Pancreas (tissue), 10 donors: ENCODE measurements around the gene PRORP. TPM values are rescaled to one million over a fixed set of nuclear protein-coding genes. Genes with fewer than 3 reads are reported as not detected.

ENCODE experiments used
- ATAC-seq, 4 donors: fragments of 200-7000 bp; cut with Tn5 transposase; one replicate each; pipeline versions ENCODE4 v1.8.0 to v1.9.1; 2020; ENCODE audit warnings: mild to moderate bottlenecking in 4 of 4, moderate library complexity in 4 of 4
- DNase-seq, 6 donors: peaks; one replicate each; pipeline ENCODE4 v3.0.0-alpha.2; 2020
- FAIRE-seq: peaks from 2 replicates; lab custom pipeline; 2012; peaks lifted over from hg19 to GRCh38; lab: Jason Lieb, UNC
- H3K27ac ChIP-seq, 4 donors: fragments of 200-600 bp; sonication (generic); 1 replicate in 3 of 4; 2 replicates in 1 of 4; pipeline versions ENCODE4 v1.5.0 to v1.8.0; 2020
- H3K27me3 ChIP-seq, 4 donors: fragments of 200-600 bp; one replicate each; pipeline ENCODE4 v1.8.0; 2021
- H3K36me3 ChIP-seq, 3 donors: fragments of 200-600 bp; sonication (generic) in 1 of 3; one replicate each; pipeline versions ENCODE4 v1.5.0 to v1.8.0; 2020 to 2021
- H3K4me1 ChIP-seq, 3 donors: fragments of 200-600 bp; one replicate each; pipeline ENCODE4 v1.8.0; 2021
- H3K4me3 ChIP-seq, 4 donors: fragments of 200-600 bp; sonication (generic) in 2 of 4; one replicate each; pipeline versions ENCODE4 v1.5.0 to v1.8.0; 2020 to 2021
- H3K9me3 ChIP-seq, 4 donors: fragments of 200-600 bp; one replicate each; pipeline ENCODE4 v1.8.0; 2021
- WGBS, 2 donors: extraction: QIAGEN DNeasy Blood & Tissue Kit; methylation state at CpG; one replicate each; pipeline ENCODE4 v1.1.7; 2013; 5-methylcytosine and 5-hydroxymethylcytosine counted together
- intact Hi-C, 3 donors: fragments of 100-400 bp; cut with DNase I; formaldehyde crosslinking; loops; one replicate each; pipeline versions ENCODE4 v1.11.1 to v1.14.2; 2022
- polyA plus RNA-seq, 2 donors: library from polyadenylated mRNA; stranded (reverse); fragments of 200-250 nt; gene quantifications; one replicate each; pipeline ENCODE4 v1.2.3, GENCODE V29; 2013
- total RNA-seq, 6 donors: library from RNA; stranded (reverse); fragmentation: NEBNext Ultra II Directional in 4 of 6; extraction: Animal tissue kit (Norgen Biotek cat#: 25700) in 4 of 6; gene quantifications; one replicate each; pipeline versions ENCODE4 v1.2.1 to v1.2.4, GENCODE V29; 2021 to 2023
- TF ChIP-seq, protein P1 (sequence below), 4 donors: fragments of 200-600 bp; sonication (generic) in 3 of 4; IDR thresholded peaks; one replicate each; pipeline versions ENCODE4 v1.5.0 to v1.8.0; 2021; ENCODE audit warnings: antibody characterized with exemption in 4 of 4
- donor health status: healthy with polysubstance abuse.
- donor health status: DM: no; HTN: no; CAD: no; lungs with moderate emphysema.
- donor health status: DM: no; HTN: no; CAD: no.
- donor health status: control.
- donor health status: control.
- donor health status: Bipolar disorder and iron deficiency.
- donor health status: DM: yes; HTN: yes; CAD: no.
- donor health status: DM: no; HTN: no; CAD: no.
- donor health status: DM: no; HTN: no; CAD: no.
- donor health status: DM: yes; HTN: yes; CAD: no.

PRORP gene
- total and polyA plus RNA-seq, 8 donors, result 3.5 to 14.2 (median 6.4) TPM

DNA sequence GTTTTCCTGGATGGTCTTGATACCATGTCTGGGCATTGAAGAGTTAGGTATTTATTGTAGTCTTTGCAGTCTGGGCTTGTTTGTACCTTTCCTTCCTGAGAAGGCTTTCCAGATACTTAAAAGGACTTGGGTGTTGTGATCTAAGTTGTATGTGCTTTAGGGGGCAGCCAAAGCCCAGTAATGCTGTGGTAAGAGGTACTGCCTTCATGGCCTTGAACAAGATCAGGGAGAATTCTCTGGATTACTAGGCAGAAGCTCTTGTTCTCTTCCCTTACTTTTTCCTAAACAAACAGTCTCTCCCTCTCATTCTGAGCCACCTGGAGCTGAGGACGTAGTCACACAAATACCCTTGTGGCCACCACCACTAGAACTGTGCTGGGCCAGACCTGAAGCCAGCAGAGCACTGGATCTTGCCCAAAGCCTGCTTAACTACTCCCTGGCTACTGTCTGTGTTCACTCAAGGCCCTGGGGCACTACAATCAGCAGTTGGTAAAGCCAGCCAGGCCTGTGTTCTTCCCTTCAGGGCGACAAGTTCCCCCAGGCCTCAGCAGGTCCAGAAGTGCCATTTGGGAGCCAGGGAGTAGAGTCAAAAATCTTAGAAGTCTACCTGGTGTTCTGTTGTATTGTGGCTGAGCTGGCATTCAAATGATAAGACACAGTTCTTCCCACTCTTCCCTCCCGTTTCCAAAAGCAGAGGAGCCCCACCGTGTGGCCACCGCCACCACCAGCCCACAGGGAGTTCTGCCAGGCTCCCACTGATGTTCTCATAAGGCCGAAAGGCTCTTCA, 11.4 kb downstream of the PRORP start:
- H3K4me3 ChIP-seq, result no peak overlapping the region
- H3K9me3 ChIP-seq, result no peaks in the 10 kb centered on the region
- FAIRE-seq (no peak), DNase-seq (no peak), ATAC-seq (no peak)
- H3K27ac ChIP-seq, result no peak overlapping the region
- H3K36me3 ChIP-seq, result no peaks in the 10 kb centered on the region
- WGBS, 2 donors, result 82% methylated on average over 6 of the region's 6 CpGs
- intact Hi-C loops, result no loop called here
- no peaks in the 10 kb centered on the region for H3K4me1 ChIP-seq
- H3K27me3 ChIP-seq, result no peaks in the 10 kb centered on the region
- TF ChIP-seq, protein P1, sequence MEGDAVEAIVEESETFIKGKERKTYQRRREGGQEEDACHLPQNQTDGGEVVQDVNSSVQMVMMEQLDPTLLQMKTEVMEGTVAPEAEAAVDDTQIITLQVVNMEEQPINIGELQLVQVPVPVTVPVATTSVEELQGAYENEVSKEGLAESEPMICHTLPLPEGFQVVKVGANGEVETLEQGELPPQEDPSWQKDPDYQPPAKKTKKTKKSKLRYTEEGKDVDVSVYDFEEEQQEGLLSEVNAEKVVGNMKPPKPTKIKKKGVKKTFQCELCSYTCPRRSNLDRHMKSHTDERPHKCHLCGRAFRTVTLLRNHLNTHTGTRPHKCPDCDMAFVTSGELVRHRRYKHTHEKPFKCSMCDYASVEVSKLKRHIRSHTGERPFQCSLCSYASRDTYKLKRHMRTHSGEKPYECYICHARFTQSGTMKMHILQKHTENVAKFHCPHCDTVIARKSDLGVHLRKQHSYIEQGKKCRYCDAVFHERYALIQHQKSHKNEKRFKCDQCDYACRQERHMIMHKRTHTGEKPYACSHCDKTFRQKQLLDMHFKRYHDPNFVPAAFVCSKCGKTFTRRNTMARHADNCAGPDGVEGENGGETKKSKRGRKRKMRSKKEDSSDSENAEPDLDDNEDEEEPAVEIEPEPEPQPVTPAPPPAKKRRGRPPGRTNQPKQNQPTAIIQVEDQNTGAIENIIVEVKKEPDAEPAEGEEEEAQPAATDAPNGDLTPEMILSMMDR (IDR thresholded peaks at IDR 0.05), result no peak

DNA sequence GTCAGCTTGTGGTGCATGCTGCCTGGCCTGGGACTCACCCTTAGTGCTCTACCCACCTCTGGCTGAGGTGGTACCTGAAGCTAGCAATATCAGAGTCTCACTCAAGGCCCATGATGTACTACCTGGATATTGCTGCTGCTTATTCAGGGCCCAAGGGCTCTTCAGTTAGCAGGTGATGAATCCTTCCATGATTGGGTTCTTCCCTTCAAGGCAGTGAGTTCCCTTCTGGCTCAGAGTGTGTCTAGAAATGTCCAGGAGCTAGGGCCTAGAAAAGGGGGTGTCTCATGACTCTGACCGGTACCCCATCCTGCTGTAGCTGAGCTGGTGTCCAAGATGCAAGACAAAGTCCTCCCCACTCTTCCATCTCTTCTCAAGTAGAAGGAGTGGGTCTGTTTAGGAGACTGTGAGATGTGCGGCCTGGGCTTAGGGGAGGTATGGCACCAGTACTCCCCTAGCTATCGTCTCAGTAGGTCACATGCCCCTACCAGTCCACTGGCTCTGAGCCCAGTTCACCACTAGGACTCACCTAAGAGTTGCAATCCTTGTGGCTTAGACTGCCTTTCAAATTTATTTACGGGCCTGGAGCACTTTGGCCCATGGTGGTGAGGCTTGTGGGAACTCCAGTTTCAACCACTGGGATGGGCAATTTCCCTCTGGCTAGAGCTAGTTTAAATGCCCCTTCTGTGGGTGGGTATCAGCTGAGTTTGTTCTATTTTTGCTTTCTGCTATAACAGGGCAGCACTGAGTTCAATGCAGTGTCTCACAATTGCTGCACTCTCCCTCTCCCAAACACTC, 12.2 kb downstream of the PRORP start:
- DNase-seq, result no peak
- intact Hi-C loops, result loop anchor here in 2 of 3 donors (5.0 kb wide), 1 partner anchor 278 kb away; no protein-coding TSS in a partner anchor
- FAIRE-seq, result no peak
- ATAC-seq, result no peak
- H3K27ac ChIP-seq, result no peak overlapping the region
- TF ChIP-seq, protein P1 (IDR thresholded peaks at IDR 0.05), result no peak
- WGBS, 2 donors, result 93 to 95% methylated on average over 4 of the region's 4 CpGs
- H3K36me3 ChIP-seq, result no peaks in the 10 kb centered on the region
- no peaks in the 10 kb centered on the region for H3K4me1 ChIP-seq
- H3K4me3 ChIP-seq, result no peak overlapping the region
- H3K9me3 ChIP-seq, result no peaks in the 10 kb centered on the region
- H3K27me3 ChIP-seq, result no peaks in the 10 kb centered on the region

DNA sequence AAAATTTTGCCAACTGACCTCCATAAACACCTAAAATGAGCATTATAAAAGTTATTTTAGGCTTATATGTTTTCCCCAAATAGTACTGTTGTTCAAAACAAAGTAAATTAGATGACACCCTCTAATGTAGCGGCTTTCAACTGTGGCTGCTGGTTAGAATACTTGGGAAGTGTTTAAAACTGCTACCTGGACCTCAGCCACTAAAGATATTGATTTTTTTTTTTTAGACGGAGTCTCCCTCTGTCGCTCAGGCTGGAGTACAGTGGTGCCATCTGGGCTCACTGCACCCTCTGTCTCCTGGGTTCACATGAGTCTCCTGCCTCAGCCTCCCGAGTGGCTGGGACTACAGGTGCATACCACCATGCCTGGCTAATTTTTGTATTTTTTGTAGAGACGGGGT, 16.2 kb downstream of the PRORP start:
- TF ChIP-seq, protein P1 (IDR thresholded peaks at IDR 0.05), result no peak
- Histone ChIP-seq H3K4me1 (no peaks in the 10 kb centered on the region), H3K4me3 (no peak overlapping the region), H3K27ac (no peak overlapping the region), H3K27me3 (no peaks in the 10 kb centered on the region), H3K9me3 (no peaks in the 10 kb centered on the region), H3K36me3 (no peaks in the 10 kb centered on the region)
- DNase-seq (no peak), FAIRE-seq (no peak), ATAC-seq (peak in 2 of 4 donors; percentile 39 to 55)
- intact Hi-C loops, result loop anchor here in 2 of 3 donors (5.0 kb wide), 1 partner anchor 274 kb away; no protein-coding TSS in a partner anchor
- 54% methylated on average over 5 of the region's 5 CpGs; no CpG with 5 or more reads in 1 of the 2 donors for WGBS, 2 donors

DNA sequence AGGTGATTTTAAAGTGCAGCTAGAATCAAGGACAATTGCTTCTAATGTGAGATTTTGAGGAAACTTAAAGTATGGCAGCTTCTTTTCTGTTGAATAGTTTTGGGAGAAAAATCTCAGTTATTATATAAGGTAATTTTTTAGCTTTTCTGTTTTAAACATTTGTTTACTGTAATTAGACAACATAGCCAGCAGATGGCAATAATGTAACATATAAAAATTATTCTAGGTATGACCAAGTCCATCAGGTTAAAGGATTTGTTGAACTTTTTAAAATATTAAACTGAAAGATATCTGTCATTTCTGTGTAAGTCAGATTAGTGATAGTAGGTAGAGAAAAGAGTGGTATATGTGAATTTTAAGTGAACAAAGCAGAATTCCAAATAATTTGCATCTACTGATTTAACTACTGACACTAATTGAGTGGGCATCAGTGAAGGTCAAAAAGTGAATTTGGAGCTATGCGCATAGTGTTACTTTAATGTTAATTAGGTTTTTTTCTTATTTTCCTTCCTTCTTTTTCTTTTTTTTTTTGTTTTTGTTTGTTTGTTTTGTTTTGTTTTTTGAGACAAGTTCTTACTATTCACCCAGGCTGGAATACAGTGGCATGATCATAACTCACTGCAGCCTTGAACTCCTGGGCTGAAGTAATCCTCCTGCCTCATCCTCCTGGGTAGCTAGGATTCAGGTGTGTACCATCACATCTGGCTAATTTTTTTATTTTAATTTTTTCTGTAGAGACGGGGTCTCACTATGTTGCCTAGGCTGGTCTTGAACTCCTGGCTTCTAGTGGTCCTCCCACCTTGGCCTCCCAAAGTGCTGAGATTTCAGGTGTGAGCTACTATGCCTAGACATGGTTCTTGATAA, 18.6 kb downstream of the PRORP start:
- intact Hi-C loops, result no loop called here
- no peaks in the 10 kb centered on the region for H3K4me1 ChIP-seq
- ATAC-seq, result peak in 3 of 4 donors; percentile 69 to 74 (median 71)

More for the DNA sequence above, 18.6 kb downstream of the PRORP start:
- Histone ChIP-seq H3K27me3 (no peaks in the 10 kb centered on the region), H3K27ac (no peak overlapping the region), H3K4me3 (no peak overlapping the region), H3K36me3 (no peaks in the 10 kb centered on the region), H3K9me3 (no peaks in the 10 kb centered on the region)
- DNase-seq, result no peak
- TF ChIP-seq, protein P1 (IDR thresholded peaks at IDR 0.05), result peak in 2 of 4 donors; percentile 23 to 30
- peak; percentile 94 for FAIRE-seq
- 98% methylated on average over 2 of the region's 2 CpGs; no CpG with 5 or more reads in 1 of the 2 donors for WGBS, 2 donors
